ENCODE data around the gene ARL8A. TPM values are rescaled to one million over a fixed set of nuclear protein-coding genes. Genes with fewer than 3 reads are reported as not detected.
A peak's percentile ranks its signal among the peaks of the same experiment; 100 is the strongest.

The ARL8A gene
- total RNA-seq, 2 donors from 2014 or later, result 18.1 to 21.0 TPM

DNA sequence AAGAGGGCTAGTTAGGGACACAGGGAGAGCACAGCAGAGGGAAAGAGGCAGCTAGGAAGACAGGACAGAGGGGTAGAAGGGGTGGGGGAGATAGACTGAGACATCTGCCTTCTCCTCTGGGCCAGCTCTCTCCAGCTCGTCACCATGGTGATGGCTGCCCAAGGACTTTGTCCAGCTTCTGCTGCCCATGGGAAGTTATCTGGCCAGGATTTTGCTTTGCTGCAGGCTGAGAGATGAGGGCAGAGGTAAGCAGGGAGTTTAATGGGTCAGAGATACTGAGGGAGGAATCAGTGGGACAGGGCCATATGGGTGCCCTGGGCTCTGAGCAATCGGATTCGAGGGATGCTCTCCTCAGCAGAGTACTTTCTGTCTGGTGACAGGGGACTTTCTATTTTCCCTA lies 56.3 kb downstream of the ARL8A start:
- no peak for DNase-seq
- Histone ChIP-seq H3K27ac (peak overlapping the region in 1 of 4 donors; percentile 48), H3K9me3 (no peaks in the 10 kb centered on the region), H3K36me3 (replicated peaks in 1 of 2; ENCODE audit: insufficient read depth in 1 of 2, low read depth in 2 of 2) (no peaks in the 10 kb centered on the region), H3K4me1 (peaks cover 34% of the 10 kb centered on the region), H3K27me3 (no peaks in the 10 kb centered on the region), H3K4me3 (no peak overlapping the region)
- intact Hi-C loops (cut with DNase I), result no loop called here
- TF ChIP-seq, protein P1, sequence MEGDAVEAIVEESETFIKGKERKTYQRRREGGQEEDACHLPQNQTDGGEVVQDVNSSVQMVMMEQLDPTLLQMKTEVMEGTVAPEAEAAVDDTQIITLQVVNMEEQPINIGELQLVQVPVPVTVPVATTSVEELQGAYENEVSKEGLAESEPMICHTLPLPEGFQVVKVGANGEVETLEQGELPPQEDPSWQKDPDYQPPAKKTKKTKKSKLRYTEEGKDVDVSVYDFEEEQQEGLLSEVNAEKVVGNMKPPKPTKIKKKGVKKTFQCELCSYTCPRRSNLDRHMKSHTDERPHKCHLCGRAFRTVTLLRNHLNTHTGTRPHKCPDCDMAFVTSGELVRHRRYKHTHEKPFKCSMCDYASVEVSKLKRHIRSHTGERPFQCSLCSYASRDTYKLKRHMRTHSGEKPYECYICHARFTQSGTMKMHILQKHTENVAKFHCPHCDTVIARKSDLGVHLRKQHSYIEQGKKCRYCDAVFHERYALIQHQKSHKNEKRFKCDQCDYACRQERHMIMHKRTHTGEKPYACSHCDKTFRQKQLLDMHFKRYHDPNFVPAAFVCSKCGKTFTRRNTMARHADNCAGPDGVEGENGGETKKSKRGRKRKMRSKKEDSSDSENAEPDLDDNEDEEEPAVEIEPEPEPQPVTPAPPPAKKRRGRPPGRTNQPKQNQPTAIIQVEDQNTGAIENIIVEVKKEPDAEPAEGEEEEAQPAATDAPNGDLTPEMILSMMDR (IDR thresholded peaks at IDR 0.05), result no peak
- no peak for TF ChIP-seq POLR2A (IDR thresholded peaks at IDR 0.05)
- WGBS, 2 donors, result 57 to 82% methylated on average over 3 of the region's 3 CpGs
- ATAC-seq, result no peak

DNA sequence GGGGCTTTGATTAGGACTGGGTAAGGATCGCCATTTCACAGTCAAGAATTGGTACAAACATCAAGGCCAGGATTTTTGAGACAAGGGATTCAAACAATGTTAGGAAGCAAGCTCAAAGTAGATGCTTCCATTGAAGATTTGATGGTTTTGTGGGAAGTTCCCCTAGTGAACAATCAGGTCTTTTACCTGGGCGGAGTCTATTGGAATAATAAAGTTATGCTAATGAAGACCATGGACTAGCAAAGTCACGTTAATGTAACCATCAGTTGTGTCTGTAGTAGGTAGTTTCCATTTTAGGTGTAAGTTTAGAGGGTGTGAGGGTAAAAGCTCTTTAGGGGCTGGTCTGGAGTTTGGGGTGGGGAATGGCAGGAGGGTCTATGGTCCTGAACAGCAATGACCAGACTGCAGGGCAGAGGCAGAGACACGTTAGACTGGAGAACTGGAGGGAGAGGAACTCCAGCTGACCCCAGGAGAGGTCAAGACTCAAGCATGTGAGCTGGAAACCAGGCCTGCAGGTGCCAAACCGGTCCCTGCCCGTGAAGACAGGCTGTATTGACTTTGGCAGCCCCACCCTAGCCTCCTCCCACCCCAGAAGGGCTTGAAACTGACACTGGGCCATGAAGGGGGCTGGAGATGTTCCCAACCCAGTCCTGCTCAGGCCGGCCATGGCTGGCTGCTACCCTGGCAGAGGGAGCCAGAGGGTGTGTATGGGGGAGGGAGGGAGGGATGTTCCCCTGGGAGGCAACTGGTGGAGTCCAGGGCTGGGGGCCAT lies 57.8 kb downstream of the ARL8A start:
- H3K27ac ChIP-seq, result peak overlapping the region; percentile 62 to 86 (median 78)
- H3K4me3 ChIP-seq, result no peak overlapping the region
- peak in 2 of 4 donors; percentile 41 for DNase-seq
- no peaks in the 10 kb centered on the region for H3K27me3 ChIP-seq
- H3K36me3 ChIP-seq (replicated peaks in 1 of 2; ENCODE audit: insufficient read depth in 1 of 2, low read depth in 2 of 2), result no peaks in the 10 kb centered on the region
- no peak for ATAC-seq
- no peaks in the 10 kb centered on the region for H3K9me3 ChIP-seq
- WGBS, 2 donors, result 48 to 54% methylated on average over 5 to 7 of the region's 7 CpGs
- H3K4me1 ChIP-seq, result peaks cover 34% of the 10 kb centered on the region
- intact Hi-C loops (cut with DNase I), result no loop called here
- TF ChIP-seq, protein P1 (IDR thresholded peaks at IDR 0.05), result no peak
- no peak for TF ChIP-seq POLR2A (IDR thresholded peaks at IDR 0.05)

DNA sequence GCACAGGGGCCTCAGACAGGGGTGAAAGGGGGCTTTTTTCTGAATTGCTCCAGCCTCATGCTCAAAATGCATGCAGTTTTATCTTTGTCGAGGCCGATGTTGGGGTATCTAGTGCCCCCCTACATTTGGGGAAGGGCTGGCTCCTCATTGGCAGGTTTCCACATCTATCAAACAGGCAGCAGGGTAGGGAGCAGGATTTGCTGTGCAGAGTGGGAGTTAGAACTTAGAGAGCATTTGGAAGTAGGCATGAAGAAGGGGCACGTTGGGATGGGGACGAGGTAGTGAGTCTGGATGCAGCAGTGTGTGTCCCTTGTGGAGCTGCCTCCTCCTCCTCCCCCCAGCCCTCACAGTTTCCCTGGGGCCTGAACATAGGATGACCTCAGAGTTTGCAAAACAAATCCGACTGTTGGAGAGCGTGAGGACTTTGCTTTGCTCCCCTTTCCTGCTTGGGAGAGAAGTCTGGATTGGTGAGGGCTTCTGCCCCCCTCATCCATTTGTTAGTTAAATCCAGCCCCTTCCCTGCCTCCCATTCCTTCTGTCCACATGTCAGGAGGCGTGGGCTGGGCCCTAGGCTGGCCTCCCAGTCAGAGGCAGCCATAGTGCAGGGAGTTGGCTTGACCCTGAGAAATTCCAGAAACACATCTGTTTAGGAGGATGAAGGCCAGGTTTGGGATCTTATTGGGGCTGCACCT lies 58.7 kb downstream of the ARL8A start:
- no peaks in the 10 kb centered on the region for H3K36me3 ChIP-seq (replicated peaks in 1 of 2; ENCODE audit: insufficient read depth in 1 of 2, low read depth in 2 of 2)
- 58 to 71% methylated on average over 7 of the region's 7 CpGs for WGBS, 2 donors
- TF ChIP-seq POLR2A (IDR thresholded peaks at IDR 0.05), result no peak
- TF ChIP-seq, protein P1 (IDR thresholded peaks at IDR 0.05), result no peak
- peaks cover 34% of the 10 kb centered on the region for H3K4me1 ChIP-seq
- H3K9me3 ChIP-seq, result no peaks in the 10 kb centered on the region
- no peaks in the 10 kb centered on the region for H3K27me3 ChIP-seq
- peak in 3 of 4 donors; percentile 50 to 59 (median 50) for DNase-seq
- no peak overlapping the region for H3K4me3 ChIP-seq
- ATAC-seq, result peak; percentile 61
- peak overlapping the region; percentile 62 to 86 (median 78) for H3K27ac ChIP-seq
- intact Hi-C loops (cut with DNase I), result no loop called here

DNA sequence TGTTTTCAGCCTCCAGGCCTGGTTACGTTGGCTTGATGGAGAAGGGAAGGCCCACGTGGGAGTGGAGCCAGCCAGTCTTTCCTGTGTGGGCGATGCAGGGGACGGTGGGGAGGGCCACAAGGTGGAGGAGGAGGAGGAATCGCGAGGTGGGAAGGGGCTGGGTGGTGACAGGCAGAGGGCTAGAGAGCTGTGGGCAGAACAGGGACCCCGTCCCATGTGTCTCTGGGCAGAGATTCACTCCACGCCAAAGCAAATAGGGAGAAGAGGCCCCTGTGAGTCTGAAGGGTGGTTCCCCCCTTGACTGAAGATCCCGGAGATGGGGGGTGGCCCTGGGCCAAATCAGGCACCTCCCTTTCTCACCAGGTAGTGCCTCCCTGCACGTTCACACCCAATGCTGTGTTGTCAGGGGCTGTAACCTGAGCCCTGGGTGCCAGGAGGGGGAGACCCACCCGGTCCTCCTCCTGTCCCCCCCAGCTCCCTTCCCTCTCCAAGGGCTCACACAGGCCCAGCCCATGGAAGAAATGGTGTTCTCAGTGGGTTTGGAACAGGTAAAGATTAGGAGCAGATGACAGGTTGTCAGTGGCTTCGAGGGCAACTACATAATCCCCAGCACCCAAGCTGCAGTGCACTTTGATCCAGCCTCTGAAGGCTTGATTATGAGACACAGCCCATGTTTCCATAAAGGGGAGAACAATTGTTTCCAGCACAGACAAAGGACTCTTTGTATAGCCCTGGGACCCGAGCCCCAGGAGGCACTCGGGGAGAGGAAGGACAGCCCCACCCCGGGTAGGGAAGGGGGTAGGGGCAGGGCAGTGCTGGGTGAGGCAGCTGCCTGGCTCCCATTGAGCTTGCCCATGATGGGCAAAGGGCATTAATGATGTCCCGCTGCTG lies 59.5 kb downstream of the ARL8A start:
- no peaks in the 10 kb centered on the region for H3K9me3 ChIP-seq
- intact Hi-C loops (cut with DNase I), result no loop called here
- peak; percentile 85 for ATAC-seq
- WGBS, 2 donors, result 30 to 59% methylated on average over 11 to 16 of the region's 16 CpGs
- peaks cover 34% of the 10 kb centered on the region for H3K4me1 ChIP-seq
- peak; percentile 49 to 74 (median 70) for DNase-seq
- TF ChIP-seq, protein P1 (IDR thresholded peaks at IDR 0.05), result no peak
- TF ChIP-seq POLR2A (IDR thresholded peaks at IDR 0.05), result peak in 1 of 3 donors; percentile 6
- no peaks in the 10 kb centered on the region for H3K36me3 ChIP-seq (replicated peaks in 1 of 2; ENCODE audit: insufficient read depth in 1 of 2, low read depth in 2 of 2)
- no peaks in the 10 kb centered on the region for H3K27me3 ChIP-seq
- H3K4me3 ChIP-seq, result no peak overlapping the region
- H3K27ac ChIP-seq, result peak overlapping the region; percentile 62 to 86 (median 78)

Small RNAs within 50 kb of the gene (small RNA-seq; reads per million reads assigned to genes)
- gene CRIP1P3, result not detected

Other genes with a start within 250 kb of the ARL8A start
- gene LMOD1, start 198.2 kb downstream of the ARL8A start, total RNA-seq, result 10 to 100 TPM; 14.8 to 16.9 TPM
- 10 to 100 TPM; 20.2 to 25.4 TPM for gene TIMM17A, start 189.2 kb downstream of the ARL8A start, total RNA-seq
- 100 to 1,000 TPM in 1 of 2 donors, 10 to 100 TPM in 1; 62.3 to 233 TPM for gene RNPEP, start 162.1 kb downstream of the ARL8A start, total RNA-seq
- 100 to 1,000 TPM in 1 of 2 donors, 10 to 100 TPM in 1; 93.7 to 293 TPM for gene ELF3, start 134.2 kb downstream of the ARL8A start, total RNA-seq
- gene GPR37L1, start 21.8 kb downstream of the ARL8A start, total RNA-seq, result not detected
- 1 to 10 TPM; 1.6 to 3.6 TPM for gene PTPN7, start 15.9 kb upstream of the ARL8A start, total RNA-seq
- under 1 TPM in 1 of 2 donors, not detected in 1; 0.52 TPM for gene LGR6, start 49.1 kb upstream of the ARL8A start, total RNA-seq
- gene UBE2T, start 197.2 kb upstream of the ARL8A start, total RNA-seq, result 1 to 10 TPM in 1 of 2 donors, under 1 TPM in 1; 0.52 to 1.3 TPM
- gene PPP1R12B, start 204.0 kb upstream of the ARL8A start, total RNA-seq, result 10 to 100 TPM; 18.2 to 33.0 TPM

Measured in body of pancreas (tissue), 4 donors.